ENCODE results near the gene SHISAL1. TPM values are rescaled to one million over a fixed set of nuclear protein-coding genes. Genes with fewer than 3 reads are reported as not detected.
A peak's percentile ranks its signal among the peaks of the same experiment; 100 is the strongest.

The SHISAL1 gene
- total RNA-seq, 6 experiments from 2014 or later: not detected

GRCh38 chr22:44337678-44338004 lies 24.9 kb upstream of the SHISAL1 start:
- peak; percentile 44 for DNase-seq
- Mint-ChIP-seq H3K27ac (no peak overlapping the region), H3K4me1 (ENCODE audit: low read depth) (peaks cover 5% of the 10 kb centered on the region), H3K9me3 (no peaks in the 10 kb centered on the region), H3K36me3 (ENCODE audit: low read depth) (no peaks in the 10 kb centered on the region), H3K27me3 (ENCODE audit: insufficient read depth) (peaks cover 9% of the 10 kb centered on the region), H3K4me3 (no peak overlapping the region)
- no peak for TF ChIP-seq CTCF (IDR thresholded peaks at IDR 0.05)

- Mint-ChIP-seq H3K27ac (no peak overlapping the region), H3K27me3 (ENCODE audit: insufficient read depth) (peaks cover 13% of the 10 kb centered on the region)
Measured at GRCh38 chr22:44336962-44337677, 24.4 kb upstream of the SHISAL1 start.

GRCh38 chr22:44335903-44336803 lies 23.4 kb upstream of the SHISAL1 start:
- no peaks in the 10 kb centered on the region for H3K36me3 Mint-ChIP-seq (ENCODE audit: low read depth)
- no peaks in the 10 kb centered on the region for H3K9me3 Mint-ChIP-seq
- no peak for DNase-seq
- peaks cover 16% of the 10 kb centered on the region for H3K27me3 Mint-ChIP-seq (ENCODE audit: insufficient read depth)
- H3K4me1 Mint-ChIP-seq (ENCODE audit: low read depth): peaks cover 10% of the 10 kb centered on the region
- TF ChIP-seq CTCF (IDR thresholded peaks at IDR 0.05): no peak
- no peak overlapping the region for H3K27ac Mint-ChIP-seq
- H3K4me3 Mint-ChIP-seq: no peak overlapping the region

More at GRCh38 chr22:44336962-44337677, 24.4 kb upstream of the SHISAL1 start:
- H3K4me1 Mint-ChIP-seq (ENCODE audit: low read depth): peaks cover 7% of the 10 kb centered on the region
- H3K4me3 Mint-ChIP-seq: no peak overlapping the region
- TF ChIP-seq CTCF (IDR thresholded peaks at IDR 0.05): no peak
- no peak for DNase-seq
- H3K9me3 Mint-ChIP-seq: no peaks in the 10 kb centered on the region
- H3K36me3 Mint-ChIP-seq (ENCODE audit: low read depth): no peaks in the 10 kb centered on the region

GRCh38 chr22:44335066-44335839 lies 22.5 kb upstream of the SHISAL1 start:
- H3K9me3 Mint-ChIP-seq: no peaks in the 10 kb centered on the region
- no peaks in the 10 kb centered on the region for H3K36me3 Mint-ChIP-seq (ENCODE audit: low read depth)
- TF ChIP-seq CTCF (IDR thresholded peaks at IDR 0.05): no peak
- DNase-seq: no peak
- H3K4me1 Mint-ChIP-seq (ENCODE audit: low read depth): peaks cover 10% of the 10 kb centered on the region
- H3K4me3 Mint-ChIP-seq: no peak overlapping the region
- no peak overlapping the region for H3K27ac Mint-ChIP-seq
- peaks cover 19% of the 10 kb centered on the region for H3K27me3 Mint-ChIP-seq (ENCODE audit: insufficient read depth)

GRCh38 chr22:44333847-44334635 lies 21.3 kb upstream of the SHISAL1 start:
- Mint-ChIP-seq H3K4me1 (ENCODE audit: low read depth) (peaks cover 10% of the 10 kb centered on the region), H3K27me3 (ENCODE audit: insufficient read depth) (peaks cover 26% of the 10 kb centered on the region), H3K9me3 (no peaks in the 10 kb centered on the region), H3K27ac (no peak overlapping the region), H3K4me3 (no peak overlapping the region), H3K36me3 (ENCODE audit: low read depth) (no peaks in the 10 kb centered on the region)
- TF ChIP-seq CTCF (IDR thresholded peaks at IDR 0.05): no peak
- no peak for DNase-seq

Measured in HFFc6 (cell line).